Measurements from ENCODE around the gene LACC1.
A peak's percentile ranks its signal among the peaks of the same experiment; 100 is the strongest.

Gene LACC1

GRCh38 chr13:43879755-43880181 is at the start of gene LACC1:
LACC1 (plus strand) TSS chr13:43879904; CDS start chr13:43880986, 1,082 bp downstream.
- H3K27ac ChIP-seq, result peak within 1 kb of the TSS; percentile 96

GRCh38 chr13:43830497-43830881 is 49.2 kb upstream of the LACC1 start:
- H3K27ac ChIP-seq, result no peak overlapping the region
- TF ChIP-seq ZFX (IDR thresholded peaks at IDR 0.05), result no peak

More at GRCh38 chr13:43879755-43880181, at the start of gene LACC1:
- TF ChIP-seq CTCF (conservative IDR thresholded peaks at IDR 0.05) (no peak), ZFX (IDR thresholded peaks at IDR 0.05) (no peak)

- TF ChIP-seq ZFX (IDR thresholded peaks at IDR 0.05), result no peak
- H3K27ac ChIP-seq, result no peak overlapping the region
Observed at GRCh38 chr13:43831088-43831487, 48.6 kb upstream of the LACC1 start.

GRCh38 chr13:43835701-43836100 is 44.0 kb upstream of the LACC1 start:
- H3K27ac ChIP-seq, result no peak overlapping the region
- TF ChIP-seq CTCF (conservative IDR thresholded peaks at IDR 0.05) (no peak), ZFX (IDR thresholded peaks at IDR 0.05) (no peak)

GRCh38 chr13:43838909-43839308 is 40.8 kb upstream of the LACC1 start:
- no peak overlapping the region for H3K27ac ChIP-seq
- no peak for TF ChIP-seq ZFX (IDR thresholded peaks at IDR 0.05)
- TF ChIP-seq CTCF (conservative IDR thresholded peaks at IDR 0.05), result no peak

GRCh38 chr13:43846496-43847158 is 33.1 kb upstream of the LACC1 start:
- TF ChIP-seq ZFX (IDR thresholded peaks at IDR 0.05) (no peak), CTCF (conservative IDR thresholded peaks at IDR 0.05) (no peak)
- no peak overlapping the region for H3K27ac ChIP-seq

- no peak for TF ChIP-seq CTCF (conservative IDR thresholded peaks at IDR 0.05)
- TF ChIP-seq ZFX (IDR thresholded peaks at IDR 0.05), result no peak
- H3K27ac ChIP-seq, result no peak overlapping the region
Observed at GRCh38 chr13:43848001-43848649, 31.6 kb upstream of the LACC1 start.

- H3K27ac ChIP-seq, result no peak overlapping the region
- TF ChIP-seq ZFX (IDR thresholded peaks at IDR 0.05) (no peak), CTCF (conservative IDR thresholded peaks at IDR 0.05) (no peak)
Observed at GRCh38 chr13:43850873-43851272, 28.8 kb upstream of the LACC1 start.

Measured in C4-2B (cell line).